NCI-H1417 (cell line): ENCODE data around the gene FLT4.
A peak's percentile ranks its signal among the peaks of the same experiment; 100 is the strongest.

Experiments
- DNase-seq, 3 experiments: peaks; one replicate each; lab custom pipeline; 2025; lab: John Stamatoyannopoulos, UW

Gene FLT4

DNA sequence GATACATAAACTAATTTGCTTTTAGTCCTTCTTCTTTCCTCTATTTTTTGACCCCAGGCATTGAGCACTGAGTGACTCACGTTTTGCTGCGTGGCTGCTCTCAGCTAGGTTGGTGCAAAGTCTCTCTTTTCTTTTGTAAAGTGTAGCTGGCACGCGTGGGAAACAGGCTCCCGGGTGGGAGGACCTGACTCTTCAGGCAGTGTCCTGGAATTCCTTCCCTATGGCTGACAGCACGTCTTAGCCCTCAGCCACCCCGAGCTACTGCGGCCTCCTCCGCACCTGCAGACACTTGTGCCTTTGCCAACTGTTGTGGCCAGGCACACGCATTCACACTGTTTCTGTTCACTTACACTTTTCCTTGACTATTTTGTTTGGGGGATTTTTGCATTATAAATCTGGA is 57.2 kb downstream of the FLT4 start:
- no peak for DNase-seq

DNA sequence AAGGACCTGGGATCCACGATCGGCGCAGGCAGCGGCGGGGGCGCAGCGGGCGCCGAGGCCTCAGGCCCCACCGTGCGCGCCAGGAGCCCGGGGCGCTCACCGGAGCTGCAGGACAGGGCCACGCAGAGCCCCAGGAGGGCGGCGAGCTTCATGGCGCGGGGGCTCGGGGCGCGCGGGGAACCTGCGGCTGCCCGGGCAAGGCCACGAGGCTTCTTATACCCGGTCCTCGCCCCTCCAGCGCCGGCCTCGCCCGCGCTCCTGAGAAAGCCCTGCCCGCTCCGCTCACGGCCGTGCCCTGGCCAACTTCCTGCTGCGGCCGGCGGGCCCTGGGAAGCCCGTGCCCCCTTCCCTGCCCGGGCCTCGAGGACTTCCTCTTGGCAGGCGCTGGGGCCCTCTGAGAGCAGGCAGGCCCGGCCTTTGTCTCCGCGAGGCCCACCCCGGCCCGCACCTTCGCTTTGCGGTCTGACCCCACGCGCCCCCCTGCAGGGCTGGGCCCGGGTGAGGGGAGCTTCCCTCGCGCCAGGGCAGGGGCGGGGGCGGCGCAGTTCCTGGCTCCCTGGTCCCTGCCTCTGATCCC is 58.0 kb downstream of the FLT4 start, which contains the start of gene SCGB3A1:
Gene SCGB3A1, minus strand, starts transcription at position 189 of the 577 bp plus-strand sequence. Its CDS starts 37 bp downstream, at position 152.
- peak in 2 of 3 experiments; percentile 8 to 29 for DNase-seq

DNA sequence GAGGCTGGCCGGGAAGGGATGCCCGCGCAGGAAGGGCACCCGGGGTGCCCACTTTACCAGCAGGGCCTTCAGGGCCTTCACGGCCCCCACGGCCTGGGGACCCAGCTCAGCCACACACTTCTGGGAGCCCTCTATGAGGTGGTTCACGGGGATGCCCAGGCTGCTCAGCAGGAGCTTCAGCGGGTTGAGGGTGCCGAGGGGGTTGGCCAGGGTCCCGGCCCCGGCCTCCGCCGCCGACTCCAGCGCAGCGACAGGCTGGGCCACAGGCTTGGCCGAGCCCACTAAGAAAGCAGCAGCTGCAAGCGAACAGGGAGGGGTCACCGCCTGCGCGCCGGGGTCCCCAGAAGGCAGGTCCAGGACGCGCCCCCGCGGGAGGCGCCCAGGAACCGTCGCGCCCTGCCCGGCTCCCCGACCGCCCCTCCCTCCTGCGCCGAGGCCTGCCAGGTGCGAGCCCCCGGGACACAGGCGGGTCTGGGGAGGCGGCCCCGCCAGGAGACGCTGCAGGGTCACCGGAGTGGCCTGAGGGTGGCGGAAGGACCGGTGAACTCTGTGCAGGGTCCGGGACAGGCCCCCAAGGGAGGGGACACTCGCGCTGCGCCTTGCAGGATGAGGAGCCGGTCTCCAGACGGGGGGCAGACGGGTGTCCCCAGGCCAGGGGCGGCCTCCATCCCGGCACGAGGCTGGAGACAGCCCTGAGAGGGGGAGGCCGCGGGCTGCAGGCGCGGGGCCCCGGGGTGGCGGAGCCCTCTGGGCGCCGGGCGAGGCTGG is 58.7 kb downstream of the FLT4 start:
- DNase-seq = peak in 2 of 3 experiments; percentile 5 to 31

DNA sequence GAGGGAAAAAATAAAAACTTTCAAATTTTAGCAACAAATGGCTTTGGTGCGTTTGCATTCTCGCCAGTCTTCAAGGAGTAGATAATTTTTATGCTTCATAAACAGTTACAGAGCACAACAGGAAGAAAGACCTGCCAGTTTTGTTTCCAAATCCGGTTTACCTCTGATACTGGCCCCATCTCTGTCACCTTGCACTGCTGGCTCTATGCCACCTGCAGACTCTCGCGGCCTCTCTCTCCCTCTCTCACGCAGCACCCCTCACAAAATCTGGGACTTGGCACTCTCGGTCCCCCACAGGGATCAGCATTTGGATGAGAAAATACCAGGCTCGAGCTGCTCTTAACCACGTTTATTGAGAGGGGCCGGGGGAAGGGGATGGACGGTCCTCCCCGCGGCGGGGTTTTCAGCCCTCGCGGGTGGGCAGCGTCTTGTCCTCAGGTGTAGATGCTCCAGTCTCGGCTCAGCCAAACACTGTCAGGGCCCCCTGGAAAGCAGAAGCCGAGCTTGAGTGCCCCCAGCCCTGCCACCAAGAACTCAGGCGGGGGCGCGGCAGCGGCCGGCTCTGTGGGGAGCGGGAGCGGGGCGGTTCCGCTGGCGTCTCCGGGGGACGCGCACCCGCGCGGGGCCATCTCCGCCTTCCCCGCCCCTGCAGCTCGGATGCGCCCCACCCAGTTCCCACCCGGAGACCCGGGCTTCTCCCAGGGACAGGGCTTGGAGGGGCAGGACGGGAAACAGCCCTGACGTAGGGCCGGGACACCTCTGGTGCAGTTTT is 59.4 kb downstream of the FLT4 start:
- no peak for DNase-seq

DNA sequence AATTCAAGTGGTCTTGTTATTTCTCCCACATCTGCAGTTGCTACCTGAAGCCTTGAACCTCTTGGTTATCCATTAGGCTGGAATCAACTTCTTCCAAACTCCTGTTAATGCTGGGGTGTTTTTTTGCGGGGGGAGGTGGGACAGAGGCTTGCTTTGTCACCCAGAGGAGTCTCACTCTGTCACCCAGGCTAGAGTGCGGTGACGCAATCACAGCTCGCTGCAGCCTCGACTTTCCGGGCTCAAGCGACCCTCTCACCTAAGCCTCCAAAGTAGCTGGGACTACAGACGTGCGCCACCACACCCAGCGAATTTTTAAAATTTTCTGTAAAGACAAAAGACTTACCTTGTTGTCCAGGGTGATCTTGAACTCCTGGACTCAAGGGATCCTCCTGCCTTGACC is 62.5 kb downstream of the FLT4 start:
- no peak for DNase-seq

DNA sequence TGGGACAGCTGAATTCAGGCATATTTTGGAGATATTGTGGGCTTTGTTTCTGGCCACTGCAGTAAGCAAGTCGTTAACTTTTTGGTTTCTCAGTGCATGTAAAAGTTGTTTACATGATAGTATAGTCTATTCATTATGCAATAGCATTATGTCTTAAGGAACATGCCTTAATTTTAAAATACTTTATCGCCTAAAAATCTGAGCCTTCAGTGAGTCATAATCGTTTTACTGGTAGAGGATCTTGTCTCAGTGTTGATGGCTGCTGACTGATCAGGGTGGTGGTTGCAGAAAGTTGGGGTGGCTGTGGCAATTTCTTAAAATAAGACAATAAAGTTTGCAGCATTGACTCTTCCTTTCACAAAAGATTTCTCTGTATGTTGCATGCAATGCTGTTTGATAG is 63.2 kb downstream of the FLT4 start:
- no peak for DNase-seq

DNA sequence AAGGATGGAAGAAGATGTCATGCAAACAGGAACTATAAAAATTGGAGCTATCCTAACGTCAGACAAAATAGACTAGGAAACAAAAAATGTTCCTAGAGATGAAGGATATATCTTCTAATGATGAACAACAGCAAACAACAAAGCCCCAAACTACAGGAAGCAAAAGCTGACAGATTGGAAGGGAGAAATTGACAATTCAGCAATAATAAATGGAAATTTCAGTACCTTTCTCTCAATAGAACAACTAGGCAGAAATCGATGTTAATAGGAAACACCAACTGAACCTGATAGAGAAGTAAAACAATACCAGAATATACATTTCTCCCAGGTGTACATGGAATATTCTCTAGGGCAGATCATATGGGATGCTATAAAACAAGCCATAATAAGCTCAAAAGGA is 65.7 kb downstream of the FLT4 start:
- no peak for DNase-seq

DNA sequence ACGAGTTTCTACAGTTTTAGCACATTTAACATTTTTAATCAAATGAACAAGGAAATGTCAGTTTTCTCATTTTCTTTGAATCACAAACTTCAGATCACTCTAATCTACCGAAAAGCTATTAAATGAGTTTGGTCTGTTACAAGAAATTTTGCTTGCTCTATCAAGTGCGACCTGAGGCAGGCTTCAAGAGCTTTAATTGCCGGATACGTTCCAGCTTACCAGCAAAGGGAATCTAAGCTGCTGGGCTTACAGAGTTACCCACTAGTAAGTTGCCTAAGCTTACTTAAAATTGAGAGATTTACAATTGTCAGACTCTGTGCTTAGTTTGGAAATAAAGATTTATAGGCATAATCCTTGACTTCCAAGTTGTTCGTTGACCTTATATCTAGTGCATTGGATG is 68.7 kb downstream of the FLT4 start:
- no peak for DNase-seq

DNA sequence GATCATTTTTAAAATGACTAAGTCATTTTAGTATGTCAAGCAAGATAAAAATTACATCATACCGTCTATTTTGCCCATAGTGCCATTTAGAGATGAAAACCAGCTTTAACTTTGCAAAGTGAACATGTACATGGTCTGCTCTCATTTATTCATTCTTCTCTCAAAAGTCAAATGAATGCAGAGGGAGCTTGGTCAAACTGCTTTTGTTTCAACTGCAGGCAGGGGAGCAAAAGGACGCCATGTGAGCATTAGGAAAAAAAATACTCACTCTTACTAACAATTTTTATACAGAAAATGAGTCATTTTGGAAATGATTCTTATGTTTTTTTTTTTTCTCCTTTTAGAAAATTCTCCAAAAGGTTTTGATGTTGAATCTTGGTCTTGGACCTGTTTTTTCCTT is 73.8 kb downstream of the FLT4 start:
- no peak for DNase-seq

DNA sequence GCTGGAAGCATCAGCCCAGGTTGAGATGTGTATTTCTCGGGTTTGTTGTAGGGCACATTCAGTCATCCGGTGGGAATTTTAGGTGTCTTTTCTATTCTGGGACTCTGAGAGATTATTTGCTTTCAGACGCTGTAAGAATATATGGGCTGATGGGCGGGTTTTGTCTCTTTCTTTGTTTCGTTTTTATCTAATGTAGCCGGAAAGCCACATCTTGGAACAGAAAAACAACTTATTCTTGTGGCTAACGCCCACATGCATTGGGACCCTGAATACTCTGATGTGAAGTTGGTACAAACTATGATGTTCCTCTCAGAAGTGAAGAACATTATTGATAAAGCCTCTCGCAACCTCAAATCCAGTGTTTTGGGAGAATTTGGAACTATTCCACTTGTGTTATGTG is 80.5 kb downstream of the FLT4 start:
- DNase-seq = no peak

DNA sequence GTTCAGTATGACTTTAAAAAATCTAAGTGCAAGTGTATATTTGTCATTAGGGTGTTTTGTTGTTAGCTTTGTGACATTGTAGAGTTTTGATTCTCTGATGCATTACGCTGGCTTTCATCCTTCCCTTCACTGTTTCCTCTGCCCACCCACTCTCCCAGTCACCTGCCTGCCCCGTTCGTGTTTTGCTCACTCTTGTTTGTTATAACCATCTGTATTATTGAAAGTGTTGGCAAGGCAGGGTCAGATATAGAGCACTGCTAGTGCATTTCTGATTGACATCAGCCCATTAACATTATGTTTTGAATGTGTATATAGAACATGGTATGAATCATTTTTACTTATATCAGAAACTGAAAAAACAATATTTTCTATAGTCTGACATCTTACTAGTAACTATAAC is 85.4 kb downstream of the FLT4 start:
- DNase-seq = no peak

DNA sequence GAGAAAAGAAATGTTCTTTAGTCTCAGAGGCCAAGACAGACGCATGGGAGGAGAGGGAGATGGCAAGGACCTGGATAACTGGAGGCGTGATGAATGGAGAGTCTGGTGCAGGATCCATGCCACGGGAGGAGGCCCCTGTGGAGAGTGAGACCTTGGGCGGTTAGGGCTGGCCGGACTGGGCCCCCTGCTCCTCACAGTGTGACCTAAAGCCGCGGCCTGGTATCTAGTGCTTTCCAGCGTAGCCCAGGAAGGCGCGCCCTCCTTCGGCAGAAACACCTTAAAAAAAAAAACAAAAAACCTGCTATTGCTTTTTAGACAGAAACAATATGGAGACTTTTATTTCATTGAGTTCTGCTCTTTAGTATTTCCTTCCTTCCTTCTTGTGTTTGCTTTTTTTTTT is 91.2 kb downstream of the FLT4 start:
- no peak for DNase-seq

DNA sequence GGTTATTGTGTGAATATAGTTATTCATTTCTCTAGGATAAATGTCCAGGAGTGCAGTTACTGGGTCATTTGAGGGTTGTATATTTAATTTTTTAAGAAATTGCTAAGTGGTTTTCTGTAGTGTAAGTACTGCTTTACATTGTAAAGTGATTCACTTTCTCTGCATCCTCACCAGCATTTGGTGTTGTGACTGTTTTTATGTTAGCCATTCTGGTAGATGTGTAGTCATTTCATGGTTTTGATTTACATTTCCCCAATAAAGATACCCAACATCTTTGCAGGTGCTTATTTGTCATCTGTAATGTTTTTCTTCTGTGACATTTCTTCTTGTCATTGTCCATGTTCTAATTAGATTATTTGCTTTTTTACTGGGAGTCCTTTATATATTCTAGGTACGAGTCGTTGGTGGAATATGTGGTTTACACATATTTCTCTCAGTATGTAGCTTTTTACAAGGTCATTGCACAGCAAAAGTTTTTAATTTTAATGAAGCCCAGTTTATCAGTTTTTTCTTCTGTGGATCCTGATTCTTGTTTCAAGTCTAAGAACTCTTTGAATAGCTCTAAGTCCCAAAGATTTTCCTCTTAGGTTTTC is 92.1 kb downstream of the FLT4 start:
- no peak for DNase-seq

DNA sequence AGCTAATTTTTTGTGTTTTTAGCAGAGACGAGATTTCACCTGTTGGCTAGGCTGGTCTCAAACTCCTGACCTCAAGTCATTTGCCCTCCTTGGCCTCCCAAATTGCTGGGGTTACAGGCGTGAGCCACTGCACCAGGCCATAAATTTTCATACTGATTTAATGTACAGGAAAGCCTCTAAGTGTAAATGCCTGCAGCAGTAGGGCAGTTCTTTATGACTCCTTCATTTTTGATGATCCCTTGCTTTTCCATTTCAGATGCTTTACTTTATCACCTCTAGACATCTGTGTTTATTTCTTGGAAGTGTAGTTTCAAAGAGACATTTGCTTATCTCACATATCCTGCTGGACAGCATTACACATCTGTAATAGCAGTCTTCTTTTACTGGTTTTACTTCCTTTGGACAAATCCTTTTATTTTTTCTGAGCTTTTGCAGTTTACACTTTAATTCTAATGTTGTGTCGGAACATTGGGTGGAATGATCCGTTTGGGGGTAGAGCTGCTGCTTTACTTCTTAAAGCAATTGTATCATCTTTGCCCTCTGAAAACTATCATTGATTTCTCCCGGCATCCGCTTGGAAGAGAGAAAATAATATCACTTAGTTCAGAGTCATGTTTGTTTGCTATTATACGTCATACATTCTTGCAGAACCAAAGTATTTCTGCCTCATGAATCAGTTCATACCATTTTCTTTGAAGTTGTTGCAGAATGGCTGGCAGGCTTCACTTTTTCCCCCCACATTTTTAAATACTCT is 94.1 kb downstream of the FLT4 start:
- DNase-seq = no peak

DNA sequence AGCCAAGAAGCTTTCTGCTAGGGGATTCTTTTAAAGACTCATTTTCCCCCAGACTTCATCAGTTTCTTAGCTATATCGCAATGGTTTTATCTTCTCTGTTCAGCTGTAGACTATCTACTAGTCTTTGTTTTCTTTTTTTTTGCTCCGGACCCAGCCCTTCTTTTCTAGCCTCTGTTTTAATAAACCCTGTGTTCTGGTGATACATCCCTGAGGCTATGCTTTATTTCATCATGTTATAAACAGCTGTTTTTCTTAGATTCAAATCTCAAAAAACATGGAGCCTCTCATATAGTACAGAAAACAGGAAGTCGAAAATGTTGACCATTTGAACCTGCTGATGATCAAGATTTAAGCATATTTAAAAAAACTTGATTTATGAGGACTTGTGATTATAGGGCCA is 95.9 kb downstream of the FLT4 start:
- DNase-seq = no peak
